HG02943 (cell line): ENCODE results near the gene AGTR1.

Experiments
- ATAC-seq: cut with Tn5 transposase; IDR thresholded peaks from one replicate; pipeline ENCODE4 v1.9.1; 2021; ENCODE audit warnings: mild to moderate bottlenecking, low read depth, moderate library complexity; ENCODE audit not compliant: unreplicated experiment

AGTR1 gene

DNA sequence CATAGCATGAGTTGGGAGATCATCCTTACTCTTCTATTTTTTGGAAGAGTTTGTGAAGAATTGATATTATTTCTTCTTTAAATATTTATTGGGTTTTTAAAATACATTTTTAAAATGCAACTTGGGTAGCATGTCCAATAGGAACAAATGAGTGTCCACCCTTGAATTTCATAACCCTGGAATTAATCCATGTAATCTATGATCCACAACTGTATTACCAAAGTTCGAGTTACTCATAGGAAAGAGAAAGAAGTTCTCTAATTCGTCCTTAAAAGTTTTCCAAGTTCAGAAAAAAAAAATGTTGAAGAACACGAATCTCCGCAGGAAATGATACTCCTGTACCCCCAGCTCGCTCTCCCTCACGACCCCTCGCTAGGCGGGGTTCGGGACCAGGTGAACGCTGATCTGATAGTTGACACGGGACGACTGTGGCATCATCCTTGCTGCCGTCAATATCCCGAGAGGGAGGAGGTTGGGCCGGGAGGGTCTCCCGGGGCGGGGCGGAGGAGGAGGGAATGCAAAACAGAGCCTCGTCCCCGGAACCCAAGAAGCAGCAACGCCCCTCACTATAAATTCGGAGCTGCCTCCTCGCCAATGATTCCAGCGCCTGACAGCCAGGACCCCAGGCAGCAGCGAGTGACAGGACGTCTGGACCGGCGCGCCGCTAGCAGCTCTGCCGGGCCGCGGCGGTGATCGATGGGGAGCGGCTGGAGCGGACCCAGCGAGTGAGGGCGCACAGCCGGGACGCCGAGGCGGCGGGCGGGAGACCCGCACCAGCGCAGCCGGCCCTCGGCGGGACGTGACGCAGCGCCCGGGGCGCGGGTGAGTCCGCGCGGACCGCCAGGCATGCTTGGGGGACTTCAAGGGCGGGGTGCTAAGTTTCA, at the start of gene AGTR1:
Gene AGTR1, plus strand, starts transcription at position 598 of the 884 bp plus-strand sequence. CDS start 43,133 bp downstream, outside the sequence.
- ATAC-seq: no peak

DNA sequence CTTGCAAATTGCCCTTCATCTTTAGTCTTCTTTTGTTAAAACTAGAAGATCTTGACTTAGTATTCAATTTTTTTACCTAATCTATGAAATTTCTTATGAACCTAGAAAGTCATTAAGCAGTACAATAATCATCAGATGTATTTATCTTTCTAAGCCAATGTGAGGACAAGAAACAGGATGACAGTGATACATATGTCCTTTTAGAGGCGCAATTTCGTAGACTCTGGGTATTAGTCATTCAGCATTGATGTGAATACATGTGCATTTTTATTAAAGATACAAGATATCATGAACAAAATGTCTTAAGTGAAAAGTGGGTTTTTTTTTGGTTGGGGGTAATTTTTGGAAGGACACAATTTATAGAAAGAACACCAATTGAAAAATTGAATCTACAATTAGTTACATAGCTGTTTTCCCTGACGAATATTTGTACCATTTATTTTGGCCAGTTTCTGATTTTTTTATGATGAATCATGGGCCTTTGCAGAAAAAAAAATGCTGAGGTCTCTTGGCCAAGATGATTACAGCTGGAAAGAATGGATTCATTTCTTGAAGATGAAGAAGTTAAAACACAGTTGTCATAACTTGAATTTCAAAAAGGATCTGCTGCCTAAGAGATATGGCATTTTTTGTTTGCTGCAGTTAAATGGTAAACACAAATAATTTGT, 48.9 kb upstream of the AGTR1 start:
- ATAC-seq: no peak

DNA sequence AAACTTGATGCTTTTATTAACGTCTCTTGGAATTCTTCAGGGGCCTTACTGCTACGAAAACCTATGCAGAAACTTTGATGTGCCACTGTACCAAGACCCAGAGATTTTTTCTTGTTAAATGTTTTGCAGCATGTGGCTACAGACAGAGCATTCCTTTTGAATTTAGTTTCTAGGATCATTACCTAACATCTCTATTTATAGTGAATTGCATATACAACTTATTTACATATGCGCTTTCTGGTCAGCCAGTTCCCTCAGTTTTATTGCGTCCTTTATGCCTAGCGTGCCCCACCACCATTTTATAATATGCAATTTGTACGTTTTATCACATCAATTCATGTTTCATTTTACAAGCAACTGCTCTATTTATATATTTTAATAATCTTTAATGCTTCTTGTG, 46.2 kb upstream of the AGTR1 start:
- ATAC-seq: no peak

DNA sequence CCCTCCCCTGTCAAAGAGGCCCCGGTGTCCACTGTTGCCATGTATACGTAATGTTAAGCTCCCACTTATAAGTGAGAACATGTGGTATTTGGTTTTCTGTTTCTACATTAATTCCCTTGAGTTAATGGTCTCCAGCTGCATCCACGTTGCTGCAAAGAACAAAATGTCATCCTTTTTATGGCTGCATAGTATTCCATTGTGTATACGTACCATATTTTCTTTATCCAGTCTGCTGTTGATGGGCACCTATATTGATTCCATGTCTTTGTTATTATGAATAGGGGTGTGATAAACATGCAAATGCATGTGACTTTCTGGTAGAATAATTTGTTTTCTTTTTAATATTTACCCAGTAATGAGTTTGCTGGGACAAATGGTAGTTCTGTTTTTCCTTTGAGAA, 43.3 kb upstream of the AGTR1 start:
- no peak for ATAC-seq

DNA sequence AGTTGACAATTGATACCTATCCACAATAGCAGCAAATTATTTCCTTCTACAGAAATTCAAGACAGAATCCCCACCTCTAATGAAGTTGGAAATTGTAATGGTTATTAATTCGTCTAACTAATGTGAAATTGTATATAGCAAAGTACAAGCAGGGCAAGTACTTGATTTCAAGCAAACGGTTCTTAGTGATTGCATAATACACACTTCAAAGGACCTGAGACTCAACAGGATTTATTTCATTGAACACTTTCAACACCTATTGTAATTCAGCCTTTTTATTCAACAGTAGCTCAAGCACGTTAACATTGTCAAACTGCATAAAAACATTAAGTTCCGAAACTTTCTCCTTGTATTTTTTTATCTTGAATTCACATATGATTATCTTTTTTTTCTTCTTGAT, 40.2 kb upstream of the AGTR1 start:
- ATAC-seq: no peak

DNA sequence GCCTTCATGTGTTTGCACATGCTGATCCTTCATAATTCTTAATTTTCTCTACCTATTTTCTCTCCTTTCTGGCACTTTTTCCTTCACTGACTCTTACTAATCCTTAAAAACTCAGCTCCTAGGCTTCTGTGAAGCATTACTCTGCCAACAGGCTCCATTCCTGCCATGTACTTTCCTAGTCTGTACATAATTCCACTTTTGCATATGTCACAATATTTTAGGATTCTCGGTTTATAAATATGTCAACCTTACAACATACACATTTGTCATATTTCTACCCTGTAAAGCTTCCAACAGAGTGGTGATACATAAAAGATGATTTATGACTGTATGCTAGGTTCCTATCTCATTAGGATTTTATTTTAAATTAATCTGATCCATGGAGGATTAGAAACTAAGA, 38.2 kb upstream of the AGTR1 start:
- no peak for ATAC-seq

DNA sequence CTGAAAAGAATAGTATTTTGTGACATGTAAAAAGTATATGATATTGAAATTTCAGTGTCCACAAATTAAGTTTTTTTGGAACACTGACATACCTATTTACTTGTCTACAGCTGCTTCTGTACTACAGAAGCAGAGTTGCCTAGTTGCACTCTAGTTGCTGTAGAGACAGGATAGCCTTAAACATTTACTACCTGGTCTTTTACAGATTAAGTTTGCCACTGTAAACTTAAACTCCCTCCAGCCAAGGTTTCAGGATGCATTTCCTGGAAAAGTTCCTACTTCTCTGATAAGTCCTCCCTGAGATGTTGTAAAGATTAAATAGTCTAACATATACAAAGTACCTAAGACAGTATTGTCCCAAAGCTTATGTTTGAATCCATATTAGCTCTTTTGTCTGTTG, 17.4 kb upstream of the AGTR1 start:
- ATAC-seq: no peak

DNA sequence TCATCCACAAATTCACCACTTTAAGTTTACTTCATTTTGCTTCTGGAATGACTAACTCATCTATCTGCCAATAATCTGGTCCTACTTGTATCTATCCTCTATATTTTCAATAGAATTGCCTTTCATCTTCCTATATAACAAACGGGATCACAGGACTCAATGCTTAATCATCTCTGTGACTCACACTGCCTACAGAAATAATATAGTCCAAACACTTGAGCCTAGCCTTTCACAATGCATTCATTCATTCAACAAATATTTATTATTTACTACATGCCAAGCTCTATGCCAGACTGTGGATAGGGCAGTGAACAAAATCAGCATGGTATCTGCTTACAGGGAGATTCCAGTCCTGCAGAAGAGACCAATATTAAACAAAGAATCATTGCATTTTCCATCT, 16.6 kb upstream of the AGTR1 start:
- no peak for ATAC-seq

DNA sequence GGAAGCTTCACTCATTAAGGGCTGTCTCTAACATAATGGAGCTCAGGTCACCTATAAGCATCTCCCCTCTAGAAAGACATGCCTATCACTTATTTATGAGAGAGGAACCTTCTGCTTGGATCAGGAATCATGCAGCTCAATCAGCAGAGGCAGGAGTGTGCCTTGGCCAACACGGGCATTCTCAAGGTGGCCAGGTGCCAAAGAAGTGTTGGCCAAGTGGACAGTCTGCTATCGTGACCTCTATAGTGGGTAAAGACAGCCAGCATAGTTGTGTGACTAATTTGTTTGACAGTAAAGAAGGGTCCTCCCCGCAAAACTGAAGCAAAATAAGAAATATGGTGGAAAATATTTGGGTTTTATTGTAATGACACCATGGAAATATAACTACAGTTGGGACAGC, 14.7 kb upstream of the AGTR1 start:
- no peak for ATAC-seq

DNA sequence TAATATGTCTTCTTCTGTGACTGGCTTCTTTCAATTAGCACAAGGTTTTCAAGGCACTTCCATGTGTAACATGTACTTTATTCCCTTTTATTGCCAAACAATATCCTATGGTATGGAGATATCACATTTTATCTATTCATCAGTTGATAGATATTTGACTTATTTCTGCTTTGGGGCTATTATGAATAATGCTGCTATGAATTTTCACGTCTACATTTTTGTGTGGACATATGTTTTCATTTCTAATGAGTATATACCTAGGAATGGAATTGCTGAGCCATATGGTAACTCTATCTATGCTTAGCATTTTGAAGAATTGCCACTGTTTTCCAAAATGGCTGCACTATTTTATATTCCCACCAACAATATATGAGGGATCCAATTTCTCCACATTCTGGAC, 3.6 kb upstream of the AGTR1 start:
- no peak for ATAC-seq

DNA sequence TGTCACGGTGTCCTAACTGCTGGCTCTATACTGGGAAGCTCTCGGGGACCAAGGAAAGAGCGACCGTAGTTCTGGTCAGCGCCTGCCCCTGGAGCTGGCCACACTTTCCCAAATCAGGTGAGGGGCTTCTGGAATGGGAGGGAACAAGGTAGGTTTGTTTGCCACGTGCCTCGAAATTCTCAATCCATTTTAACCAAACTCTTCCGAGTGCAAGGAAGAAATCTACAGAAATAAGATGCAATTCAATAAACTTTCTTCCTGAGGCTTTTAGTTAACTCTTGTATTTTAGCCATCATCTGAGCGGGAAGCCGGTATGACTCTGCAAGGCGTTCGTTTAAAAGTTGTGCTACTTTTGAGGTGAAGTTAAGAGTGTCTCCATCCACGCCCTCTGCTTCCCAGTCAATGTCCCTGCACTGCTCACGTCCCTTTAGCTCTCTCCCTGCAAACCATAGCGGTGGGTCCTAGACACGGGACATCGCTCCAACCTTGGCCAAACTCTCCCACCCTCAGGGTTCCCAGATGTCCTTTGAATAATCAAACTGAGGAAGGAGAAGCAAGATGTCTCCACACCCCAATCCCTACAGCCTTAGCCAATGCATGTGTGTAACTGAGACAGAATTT, 597 bp downstream of the AGTR1 start:
- no peak for ATAC-seq

DNA sequence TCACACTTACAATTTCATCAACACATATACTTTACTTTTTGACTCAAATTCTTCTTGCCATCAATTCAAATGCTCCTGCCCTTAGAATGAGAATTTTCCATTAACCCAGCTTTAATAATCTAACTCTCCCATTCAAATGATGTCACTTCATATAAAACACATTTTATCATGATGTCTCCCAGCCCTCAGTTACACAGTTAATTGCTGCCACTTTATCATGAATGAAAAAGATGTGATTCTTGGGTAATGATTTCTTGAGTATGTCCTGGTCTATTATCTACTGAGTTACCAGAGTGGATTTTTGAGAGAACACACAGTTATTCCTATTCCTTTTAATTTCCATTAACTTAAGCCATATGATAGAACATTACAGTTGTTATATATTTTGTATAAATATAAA, 7.6 kb downstream of the AGTR1 start:
- ATAC-seq: no peak

DNA sequence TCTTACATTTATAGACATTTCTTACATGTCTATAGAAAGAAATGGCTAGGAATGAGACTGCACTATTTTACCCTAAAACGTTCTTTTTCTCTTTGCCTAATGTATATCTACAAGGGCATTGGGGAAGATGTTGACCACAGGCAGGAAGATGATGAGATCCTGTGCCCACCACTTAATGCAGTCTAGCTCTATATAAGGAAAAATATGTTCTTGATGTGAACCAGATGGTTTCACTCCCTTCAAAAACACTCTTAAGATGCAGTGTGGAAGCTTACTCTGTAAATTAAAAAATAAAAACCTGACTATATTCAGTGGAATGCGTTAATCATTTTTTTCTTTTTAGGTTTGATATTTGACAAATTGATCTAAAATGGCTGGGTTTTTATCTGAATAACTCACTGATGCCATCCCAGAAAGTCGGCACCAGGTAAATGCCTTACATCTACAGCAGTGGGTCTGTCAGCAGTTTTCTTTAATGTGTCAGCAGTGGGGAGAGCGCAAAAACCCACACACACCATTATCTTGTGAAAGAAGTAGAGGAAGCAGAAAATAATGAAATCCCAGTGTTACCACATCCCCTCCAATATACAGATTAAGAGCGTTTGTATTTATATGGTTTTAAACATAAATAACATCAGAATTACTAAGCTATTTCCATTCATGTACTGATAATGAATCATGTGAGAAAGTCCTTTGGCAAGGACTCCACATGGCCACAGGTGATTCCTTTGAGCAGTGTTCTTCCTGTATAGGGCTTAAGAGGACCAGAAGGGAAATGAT, 10.1 kb downstream of the AGTR1 start:
- ATAC-seq: no peak

DNA sequence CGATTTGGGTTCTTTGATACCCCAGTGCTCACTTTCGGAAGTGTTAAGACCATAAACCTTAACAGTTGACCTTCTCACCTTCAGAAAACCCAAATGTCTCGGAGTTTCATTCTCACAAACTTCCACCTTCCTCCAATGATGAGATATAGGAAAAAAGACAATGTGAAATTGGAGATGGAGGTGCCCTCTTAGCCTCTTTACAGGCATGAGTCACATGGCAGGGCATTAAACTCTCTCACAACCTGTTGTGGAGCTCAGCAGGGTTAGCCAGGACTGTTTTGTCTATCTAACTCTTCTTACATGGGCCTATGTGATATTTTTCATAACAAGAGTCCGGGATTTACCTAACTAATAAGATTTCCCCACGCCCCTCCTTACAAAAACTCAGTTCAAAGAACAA, 10.7 kb downstream of the AGTR1 start:
- ATAC-seq: no peak

DNA sequence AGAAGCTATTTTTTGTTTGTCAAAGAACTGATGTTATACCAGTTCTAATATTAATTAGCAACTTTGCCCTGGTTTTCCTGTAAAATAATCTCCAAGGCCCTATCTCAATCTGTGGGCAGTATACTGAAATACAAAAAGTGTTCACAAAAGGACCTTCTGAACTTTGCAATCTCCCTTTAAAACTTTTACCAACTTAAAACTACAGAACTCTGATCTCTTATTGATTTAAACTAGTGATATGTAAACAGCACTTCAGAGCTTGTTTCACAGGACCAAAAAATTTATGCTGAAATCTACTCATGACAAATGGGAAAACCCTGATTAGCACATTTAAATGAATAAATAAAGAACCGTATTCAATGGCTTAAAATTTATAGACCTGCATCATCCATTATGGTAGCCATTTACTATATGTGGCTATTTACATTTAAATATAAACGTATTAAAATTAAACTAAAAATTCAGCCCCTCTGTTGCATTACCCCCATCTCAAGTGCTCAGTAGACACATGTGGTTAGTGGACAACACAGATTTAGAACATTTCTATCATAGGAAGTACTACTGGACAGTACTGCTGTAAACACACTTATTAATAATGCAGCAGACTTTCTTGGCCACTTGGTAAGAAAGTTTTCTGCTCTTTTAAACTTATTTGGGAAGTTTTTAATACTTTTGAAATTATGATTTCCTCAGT, 12.0 kb downstream of the AGTR1 start:
- no peak for ATAC-seq

DNA sequence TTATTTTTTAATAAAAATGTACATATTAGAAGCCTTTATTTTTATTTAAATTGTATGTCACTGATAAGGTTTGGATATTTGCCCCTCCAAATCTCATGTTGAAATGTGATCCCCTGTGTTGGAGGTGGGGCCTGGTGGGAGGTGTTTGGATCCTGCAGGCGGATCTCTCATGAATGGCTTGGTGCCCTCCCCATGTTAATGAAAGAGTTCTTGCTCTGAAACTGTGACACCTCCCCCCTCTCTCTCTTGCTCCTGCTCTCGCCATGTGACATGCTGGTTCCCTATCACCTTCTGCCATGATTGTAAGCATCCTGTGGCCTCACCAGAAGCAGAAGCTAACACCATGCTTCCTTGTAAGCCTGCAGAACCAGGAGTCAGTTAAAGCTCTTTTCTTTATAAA, 13.0 kb downstream of the AGTR1 start:
- no peak for ATAC-seq

DNA sequence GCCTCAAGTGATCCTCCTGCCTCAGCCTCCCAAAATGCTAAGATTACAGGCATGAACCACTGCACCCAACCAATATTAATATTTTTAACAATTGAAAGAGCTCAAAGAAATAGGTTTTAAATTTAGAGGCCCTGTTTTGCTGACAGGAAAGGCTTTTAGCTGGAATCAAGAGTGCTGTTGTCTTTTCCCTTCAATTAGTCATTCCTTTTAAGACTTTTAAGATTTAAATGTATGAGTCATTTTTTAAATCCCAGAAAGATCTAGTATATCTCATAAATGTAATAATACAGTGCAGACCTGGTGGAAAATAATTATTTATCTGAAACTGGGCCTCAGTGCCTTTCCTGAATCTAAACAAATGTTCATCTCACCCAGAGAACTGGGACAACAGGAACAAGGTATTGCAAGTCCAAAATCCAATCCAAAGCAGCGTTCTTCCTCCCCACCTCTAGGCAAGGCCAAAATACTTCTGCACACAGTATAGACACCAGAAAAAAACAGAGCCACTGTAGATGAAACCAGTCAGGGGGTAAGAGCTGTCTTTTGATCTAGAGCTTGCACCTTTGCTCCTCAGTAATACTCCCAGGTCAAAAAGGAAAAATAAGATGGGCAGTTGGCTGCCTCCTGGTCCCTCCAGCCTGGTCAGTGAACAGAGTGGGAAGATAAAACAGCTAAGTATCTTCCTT, 14.4 kb downstream of the AGTR1 start:
- ATAC-seq: no peak

DNA sequence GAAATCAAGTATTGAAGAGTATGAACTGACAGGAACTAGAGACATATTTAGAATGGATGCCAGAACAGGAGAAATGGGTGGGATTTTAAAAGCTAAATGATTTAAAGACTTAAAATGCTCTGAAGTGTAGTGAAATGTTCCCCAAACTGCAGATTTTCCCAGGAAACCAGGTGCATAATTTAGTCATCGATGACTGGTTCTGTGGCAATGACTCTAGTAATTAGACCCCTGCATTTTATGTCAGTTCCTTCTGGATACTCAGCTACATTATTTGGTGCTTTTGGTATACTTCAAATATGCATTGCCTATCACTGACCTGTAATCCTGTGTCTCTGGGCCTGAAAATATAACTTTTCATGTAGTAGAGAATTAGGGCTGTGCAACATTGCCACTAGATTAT, 16.8 kb downstream of the AGTR1 start:
- no peak for ATAC-seq

DNA sequence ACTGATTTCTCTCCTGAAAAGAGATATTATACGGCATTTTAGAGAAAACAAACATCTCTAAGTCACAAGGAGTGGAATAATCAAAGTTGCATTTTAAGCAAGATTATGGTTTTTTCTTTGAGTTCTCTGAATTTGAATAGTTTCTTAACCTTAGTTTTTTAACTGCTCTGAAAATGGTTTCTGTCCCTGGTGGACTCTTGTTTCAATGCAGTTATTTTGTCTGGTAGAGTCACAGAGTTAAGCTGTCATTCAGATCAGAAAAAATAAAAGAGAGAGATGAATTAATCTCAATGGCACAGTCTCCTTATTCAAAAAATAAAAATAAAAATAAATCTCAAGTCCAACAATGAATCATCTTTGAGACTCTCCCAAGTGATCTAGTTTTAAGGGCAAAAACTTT, 19.0 kb downstream of the AGTR1 start:
- no peak for ATAC-seq
